Neural crest cell (in vitro differentiated cells): ENCODE results near the gene FNDC3B. TPM values are rescaled to one million over a fixed set of nuclear protein-coding genes. Genes with fewer than 3 reads are reported as not detected.
A peak's percentile ranks its signal among the peaks of the same experiment; 100 is the strongest.

Experiments
- DNase-seq: peaks from one replicate; pipeline ENCODE4 v3.0.0; 2021; ENCODE audit warnings: low read depth, mixed read lengths, low spot score
- H3K27ac Mint-ChIP-seq: one replicate; pipeline ENCODE4 v1.8.0; 2021; ENCODE audit warnings: mild to moderate bottlenecking, mixed read lengths; ENCODE audit not compliant: unreplicated experiment
- H3K27me3 Mint-ChIP-seq: 2 replicates; pipeline ENCODE4 v1.8.0; 2021; ENCODE audit warnings: low read depth, mild to moderate bottlenecking, mixed read lengths
- H3K36me3 Mint-ChIP-seq: 2 replicates; pipeline ENCODE4 v1.8.0; 2021; ENCODE audit warnings: low read depth, mild to moderate bottlenecking, mixed read lengths
- H3K4me1 Mint-ChIP-seq: 2 replicates; pipeline ENCODE4 v1.8.0; 2021; ENCODE audit warnings: mixed read lengths
- H3K4me3 Mint-ChIP-seq: one replicate; pipeline ENCODE4 v1.8.0; 2021; ENCODE audit warnings: mild to moderate bottlenecking, mixed read lengths
- H3K9me3 Mint-ChIP-seq: 2 replicates; pipeline ENCODE4 v1.8.0; 2021; ENCODE audit warnings: mixed read lengths
- CTCF ChIP-seq: fragments of 200-600 bp; sonication (generic); conservative IDR thresholded peaks from 2 replicates; pipeline ENCODE4 v1.5.0; 2021; ENCODE audit warnings: antibody characterized with exemption, mild to moderate bottlenecking
- total RNA-seq: library from RNA; stranded (reverse); gene quantifications from 2 replicates; pipeline ENCODE4 v1.2.1, GENCODE V29; 2021

Gene FNDC3B
- total RNA-seq, 1 donor from 2014 or later = 41.5 TPM

- no peak for TF ChIP-seq CTCF
These were observed 188.6 kb downstream of the FNDC3B start for GRCh38 chr3:172228036-172228415.

GRCh38 chr3:172229462-172229861, 190.1 kb downstream of the FNDC3B start:
- Mint-ChIP-seq H3K4me1 (peaks cover 40% of the 10 kb centered on the region), H3K9me3 (peaks cover 3% of the 10 kb centered on the region), H3K36me3 (peaks cover 25% of the 10 kb centered on the region), H3K4me3 (no peak overlapping the region), H3K27ac (no peak overlapping the region), H3K27me3 (no peaks in the 10 kb centered on the region)
- DNase-seq = no peak
- TF ChIP-seq CTCF = no peak

More at GRCh38 chr3:172228036-172228415, 188.6 kb downstream of the FNDC3B start:
- H3K9me3 Mint-ChIP-seq = peaks cover 3% of the 10 kb centered on the region
- H3K4me3 Mint-ChIP-seq = no peak overlapping the region
- no peak overlapping the region for H3K27ac Mint-ChIP-seq
- H3K36me3 Mint-ChIP-seq = peaks cover 21% of the 10 kb centered on the region
- peaks cover 49% of the 10 kb centered on the region for H3K4me1 Mint-ChIP-seq
- DNase-seq = no peak
- H3K27me3 Mint-ChIP-seq = no peaks in the 10 kb centered on the region

GRCh38 chr3:172231318-172231901, 192.0 kb downstream of the FNDC3B start:
- Mint-ChIP-seq H3K4me1 (peaks cover 28% of the 10 kb centered on the region), H3K27ac (no peak overlapping the region), H3K27me3 (no peaks in the 10 kb centered on the region), H3K36me3 (peaks cover 20% of the 10 kb centered on the region), H3K4me3 (no peak overlapping the region), H3K9me3 (no peaks in the 10 kb centered on the region)
- DNase-seq = no peak
- TF ChIP-seq CTCF = no peak

- TF ChIP-seq CTCF = no peak
- no peak for DNase-seq
- no peak overlapping the region for H3K27ac Mint-ChIP-seq
- no peaks in the 10 kb centered on the region for H3K9me3 Mint-ChIP-seq
- H3K27me3 Mint-ChIP-seq = no peaks in the 10 kb centered on the region
- no peak overlapping the region for H3K4me3 Mint-ChIP-seq
- H3K36me3 Mint-ChIP-seq = peaks cover 20% of the 10 kb centered on the region
- peaks cover 21% of the 10 kb centered on the region for H3K4me1 Mint-ChIP-seq
These were observed 193.3 kb downstream of the FNDC3B start for GRCh38 chr3:172232579-172233212.

GRCh38 chr3:172233474-172234277, 194.3 kb downstream of the FNDC3B start:
- Mint-ChIP-seq H3K9me3 (no peaks in the 10 kb centered on the region), H3K4me3 (no peak overlapping the region), H3K27me3 (no peaks in the 10 kb centered on the region), H3K36me3 (peaks cover 21% of the 10 kb centered on the region), H3K4me1 (peaks cover 16% of the 10 kb centered on the region), H3K27ac (peak overlapping the region; percentile 21)
- no peak for DNase-seq
- no peak for TF ChIP-seq CTCF
